Kasumi-1 (cell line): ENCODE results near the gene KRTAP10-12.

Experiments
- DNase-seq, 2 experiments: peaks; one replicate each; lab custom pipeline; 2025; lab: John Stamatoyannopoulos, UW

The KRTAP10-12 gene

DNA sequence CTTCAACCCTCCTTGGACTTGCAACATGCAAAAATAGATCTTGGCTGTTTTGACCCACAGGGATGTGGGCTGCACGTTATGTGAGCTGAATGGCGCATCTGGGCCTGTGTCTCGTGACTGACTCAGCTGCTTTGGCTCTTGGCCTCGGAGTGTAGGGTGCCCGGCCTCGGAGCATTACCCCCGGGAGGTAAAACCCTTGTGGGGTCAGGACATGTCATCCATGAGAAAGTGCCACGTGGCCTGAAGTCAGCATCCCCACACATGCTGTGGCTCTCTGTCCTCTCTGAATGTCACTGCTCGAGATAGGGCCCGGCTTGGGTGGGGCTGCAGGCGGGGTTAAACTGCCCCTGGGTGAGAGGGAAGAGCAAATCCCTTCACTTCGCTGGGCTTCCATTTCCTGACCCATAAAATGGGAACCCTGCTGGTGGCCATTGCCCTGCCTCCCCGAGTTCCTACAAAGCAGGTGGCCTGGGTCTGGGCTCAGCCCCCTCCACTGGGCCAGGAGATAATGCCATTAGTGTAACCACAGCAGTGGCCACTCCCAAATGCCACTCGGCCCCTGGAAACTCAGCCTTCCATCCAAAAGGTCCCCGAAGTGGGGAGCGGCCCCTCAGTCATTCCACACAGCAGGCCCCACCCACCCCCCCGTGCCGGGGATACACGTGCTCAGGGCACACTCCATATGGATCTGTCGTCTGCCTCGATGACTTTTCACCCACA is 37.2 kb downstream of the KRTAP10-12 start:
- no peak for DNase-seq

DNA sequence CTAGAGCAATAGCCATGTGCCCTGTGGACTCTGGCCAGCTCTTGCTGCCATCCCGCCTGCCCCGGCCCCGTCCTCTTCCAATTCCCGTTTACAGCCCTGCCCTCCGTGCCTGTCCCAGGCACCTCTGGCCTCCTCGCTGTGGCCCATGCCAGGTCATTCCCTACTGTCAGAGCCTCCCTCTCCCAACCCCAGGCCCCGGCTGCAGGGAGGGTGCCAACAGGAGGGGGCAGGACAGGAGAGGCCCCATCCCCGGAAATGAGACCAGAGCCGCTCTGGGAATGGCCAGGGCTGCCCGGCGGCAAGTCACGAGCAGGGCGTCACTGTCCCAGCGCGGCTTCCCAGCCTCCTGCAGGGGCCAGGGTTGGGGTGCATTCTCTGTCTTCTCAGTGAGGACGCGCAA is 37.9 kb downstream of the KRTAP10-12 start:
- DNase-seq = no peak

DNA sequence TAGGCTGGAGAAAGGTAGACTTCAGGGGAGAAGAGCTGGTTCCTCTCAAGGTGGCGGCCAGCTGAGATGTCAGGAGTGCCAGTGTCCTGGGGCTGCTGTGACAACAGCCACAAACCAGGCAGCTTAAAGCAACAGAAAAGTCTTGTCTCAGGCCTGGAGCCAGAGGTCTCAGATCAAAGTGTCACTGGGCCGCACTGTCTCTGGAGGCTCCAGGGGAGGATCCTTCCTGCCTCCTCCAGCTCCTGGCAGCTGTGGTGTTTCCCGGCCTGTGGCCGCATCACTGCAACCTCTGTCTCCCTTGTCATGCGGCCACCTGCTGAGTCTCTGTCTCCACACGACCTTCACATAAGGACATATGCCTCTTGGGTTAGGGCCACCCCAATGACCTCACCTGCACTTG is 38.8 kb downstream of the KRTAP10-12 start:
- DNase-seq = no peak

DNA sequence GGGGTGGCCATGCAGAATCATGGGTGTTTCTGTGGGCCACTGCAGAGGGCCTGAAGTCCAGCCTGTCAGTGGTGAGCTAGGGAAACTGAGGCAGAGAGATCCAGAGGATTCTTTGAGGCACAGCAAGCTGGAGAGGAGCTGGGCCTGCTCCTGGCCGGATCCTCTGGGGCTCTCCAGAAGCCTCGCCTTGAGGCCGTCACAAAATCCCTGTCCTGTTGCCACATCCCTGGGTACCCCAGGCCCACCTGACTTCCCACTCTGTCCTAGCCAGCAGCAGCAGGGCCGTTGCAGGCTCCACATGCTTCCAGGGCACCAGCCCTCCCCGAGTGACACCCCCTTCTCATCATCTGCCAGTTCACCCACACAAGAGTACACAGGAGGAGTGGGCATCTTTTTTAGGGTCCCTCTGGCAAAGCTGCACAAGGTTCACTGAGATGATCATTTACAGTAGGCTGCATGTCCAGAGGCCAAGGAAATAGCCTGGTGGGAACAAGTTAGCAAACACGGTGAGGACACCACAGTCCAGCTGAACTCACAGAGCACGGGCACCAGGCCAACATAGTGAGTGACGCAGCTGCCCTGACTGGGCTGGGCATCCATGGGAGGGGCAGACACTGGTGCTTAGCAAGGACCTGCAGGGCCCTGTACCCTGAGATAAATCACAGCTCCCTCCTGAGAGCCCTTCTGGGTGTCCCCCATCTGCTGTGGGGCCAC is 39.5 kb downstream of the KRTAP10-12 start:
- DNase-seq = no peak

DNA sequence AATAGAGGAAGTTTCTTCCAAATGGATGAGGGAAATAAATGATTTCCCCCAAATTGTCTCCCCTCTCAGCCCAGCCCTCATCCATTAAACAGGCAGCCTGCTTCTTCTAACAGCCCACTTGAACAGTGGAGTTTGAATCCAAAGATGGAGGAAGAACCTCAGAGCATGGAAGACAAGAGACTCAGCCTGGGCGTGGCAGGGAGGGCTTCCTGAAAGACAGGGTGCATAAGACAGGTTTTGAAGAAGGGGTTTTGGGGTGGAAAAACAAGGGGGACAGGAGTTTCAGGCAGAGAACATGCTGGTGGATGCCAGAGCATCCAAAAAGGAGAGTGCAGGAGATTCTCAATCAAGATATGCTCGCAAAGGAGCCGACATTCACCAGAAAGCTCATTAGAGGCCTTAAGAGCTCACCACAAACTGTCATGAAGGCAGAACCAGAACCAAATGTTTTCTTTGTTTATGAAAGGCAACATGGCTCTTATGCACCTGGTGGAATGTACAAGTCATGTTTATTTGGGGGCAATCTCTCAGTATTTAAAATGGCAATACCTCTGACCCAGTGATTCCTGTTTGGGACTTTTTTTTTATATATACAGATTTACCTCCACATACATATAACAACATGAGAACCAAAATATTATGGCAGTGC is 40.9 kb downstream of the KRTAP10-12 start:
- DNase-seq = no peak

DNA sequence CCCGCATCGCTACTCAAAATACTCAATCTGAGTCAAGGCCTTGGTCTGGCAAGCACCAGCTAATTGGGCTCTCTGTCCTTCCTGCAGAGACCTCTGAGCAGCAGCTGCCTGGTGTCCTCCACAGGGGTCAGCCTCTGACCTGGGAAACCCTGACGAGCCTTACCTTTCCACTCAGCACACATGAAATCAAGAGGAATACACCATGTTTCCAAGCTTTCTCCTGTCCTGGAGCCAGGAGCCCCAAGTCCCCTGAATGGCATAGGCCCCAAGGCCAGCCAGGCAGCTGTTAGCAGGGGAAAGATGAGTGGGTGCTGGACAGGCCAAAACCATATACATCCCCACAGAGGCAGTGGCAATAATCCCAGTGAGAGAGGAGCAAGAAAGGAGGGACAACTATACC is 41.6 kb downstream of the KRTAP10-12 start:
- no peak for DNase-seq

DNA sequence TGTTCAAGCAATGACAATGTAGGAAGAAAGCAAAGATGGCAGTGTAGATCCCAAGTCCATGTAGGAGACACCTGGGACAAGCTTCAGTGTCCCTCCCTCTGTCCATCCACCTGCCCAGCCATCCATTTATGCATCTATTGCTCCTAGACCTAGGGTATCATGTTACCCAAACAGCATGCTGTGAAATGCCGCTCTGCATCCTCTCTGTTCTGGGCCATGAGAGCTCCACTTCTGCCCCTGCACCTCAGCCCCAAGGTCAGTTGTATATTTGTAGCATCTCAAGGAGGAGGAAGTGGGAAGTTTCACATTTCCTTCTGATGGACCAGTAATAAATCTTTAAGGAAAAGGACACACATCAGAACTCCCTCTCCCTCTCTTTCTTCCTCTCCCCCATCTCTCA is 42.3 kb downstream of the KRTAP10-12 start:
- no peak for DNase-seq

DNA sequence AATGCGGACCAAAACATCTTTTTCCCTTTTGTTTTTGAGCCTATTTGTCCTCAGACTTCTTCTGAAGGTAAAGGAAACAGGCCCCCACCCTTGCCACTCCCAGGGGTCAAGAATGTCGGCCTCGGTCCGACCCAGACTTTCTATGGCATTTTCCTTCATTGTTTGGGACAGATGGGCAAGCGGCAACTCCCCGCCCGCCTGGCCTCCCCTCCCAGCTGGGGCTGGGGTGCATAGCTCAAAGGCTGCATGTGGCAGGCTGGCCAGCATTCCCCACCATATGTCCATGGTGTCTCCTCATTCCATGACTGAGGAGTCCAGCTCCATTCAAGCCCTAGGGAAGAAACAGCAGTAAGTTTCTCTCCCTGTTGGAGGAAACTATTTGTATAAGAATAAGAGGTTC is 43.8 kb downstream of the KRTAP10-12 start:
- no peak for DNase-seq

DNA sequence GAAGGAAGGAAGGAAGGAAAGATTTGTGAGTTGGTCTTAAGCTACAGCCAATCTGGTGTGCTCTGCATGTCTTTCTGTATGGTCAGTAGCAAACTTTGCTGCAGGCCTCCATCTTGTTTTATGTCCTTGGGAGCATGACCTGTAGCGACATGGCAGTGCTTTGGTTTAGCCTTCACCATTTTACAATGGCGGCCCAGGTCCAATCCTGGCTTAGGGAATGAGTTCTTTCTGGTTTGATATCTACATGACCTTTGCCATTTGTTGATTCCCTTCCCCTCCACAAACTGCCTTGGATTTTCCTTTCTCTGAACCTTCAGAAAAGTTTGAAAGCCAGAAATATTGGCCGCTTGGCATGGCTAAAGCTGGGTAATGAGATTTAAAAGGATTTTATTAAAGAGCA is 44.9 kb downstream of the KRTAP10-12 start:
- no peak for DNase-seq

DNA sequence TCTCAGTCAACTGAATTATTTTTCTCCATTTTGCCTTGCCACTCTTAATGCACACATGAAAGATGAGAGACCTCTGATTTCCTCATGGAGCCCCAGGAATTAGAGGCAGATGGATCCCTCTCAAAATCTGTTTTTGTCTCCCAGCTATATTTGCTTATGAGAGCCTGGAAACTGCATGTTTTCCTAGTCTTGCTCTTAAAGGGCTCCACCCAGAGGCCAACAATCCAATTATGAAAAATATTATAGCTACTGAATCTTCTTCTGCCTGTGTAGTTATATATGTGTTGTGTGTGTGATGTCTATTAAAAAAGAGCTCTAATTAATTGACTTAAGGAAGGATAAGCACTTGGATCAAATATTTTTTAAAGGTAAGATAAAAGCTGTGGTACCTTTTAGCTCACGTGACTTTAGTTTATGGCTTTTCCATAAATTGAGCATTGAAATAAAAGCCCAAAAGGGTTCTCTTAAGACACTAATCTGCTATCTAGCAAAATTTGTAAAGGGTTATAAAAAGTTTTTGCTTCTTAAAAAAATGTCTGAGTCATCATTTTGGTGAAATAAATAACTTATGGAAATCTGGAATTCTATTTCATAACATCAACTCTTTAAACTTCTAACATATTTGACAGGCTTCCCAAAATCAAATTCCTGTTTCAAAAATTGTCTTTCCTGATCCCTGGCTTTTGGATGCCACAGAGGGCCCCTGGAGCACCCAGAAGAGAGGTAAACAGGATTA is 45.6 kb downstream of the KRTAP10-12 start:
- DNase-seq = peak; percentile 43 to 54
